Fibroblast of skin of back (primary cell): ENCODE results near the gene TUT7.
"Not testable (repeated sequence)": the region's sequence is repeated elsewhere in the genome, so short reads cannot be mapped to it uniquely, and the experiment has no call there.

Experiments used
- DNase-seq: peaks from one replicate; pipeline ENCODE4 v3.0.0-alpha.2; 2013

The TUT7 gene

DNA sequence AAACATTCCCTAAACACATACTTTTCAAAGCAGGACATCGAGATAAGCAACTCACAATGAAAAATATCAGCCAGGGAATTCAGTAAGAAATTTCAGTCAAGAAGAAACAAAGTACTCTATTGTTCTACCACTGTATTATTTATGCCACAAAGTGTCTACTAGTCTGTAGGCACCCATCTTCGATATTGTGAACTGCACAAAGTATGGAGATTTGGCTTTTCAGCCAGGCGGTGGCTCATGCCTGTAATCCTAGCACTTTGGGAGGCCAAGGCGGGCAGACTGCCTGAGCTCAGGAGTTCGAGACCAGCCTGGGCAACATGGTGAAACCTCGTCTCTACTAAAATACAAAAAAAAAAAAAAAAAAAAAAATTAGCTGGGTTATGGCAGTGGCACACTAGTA lies 63.9 kb downstream of the TUT7 start:
- not testable (repeated sequence) for DNase-seq

DNA sequence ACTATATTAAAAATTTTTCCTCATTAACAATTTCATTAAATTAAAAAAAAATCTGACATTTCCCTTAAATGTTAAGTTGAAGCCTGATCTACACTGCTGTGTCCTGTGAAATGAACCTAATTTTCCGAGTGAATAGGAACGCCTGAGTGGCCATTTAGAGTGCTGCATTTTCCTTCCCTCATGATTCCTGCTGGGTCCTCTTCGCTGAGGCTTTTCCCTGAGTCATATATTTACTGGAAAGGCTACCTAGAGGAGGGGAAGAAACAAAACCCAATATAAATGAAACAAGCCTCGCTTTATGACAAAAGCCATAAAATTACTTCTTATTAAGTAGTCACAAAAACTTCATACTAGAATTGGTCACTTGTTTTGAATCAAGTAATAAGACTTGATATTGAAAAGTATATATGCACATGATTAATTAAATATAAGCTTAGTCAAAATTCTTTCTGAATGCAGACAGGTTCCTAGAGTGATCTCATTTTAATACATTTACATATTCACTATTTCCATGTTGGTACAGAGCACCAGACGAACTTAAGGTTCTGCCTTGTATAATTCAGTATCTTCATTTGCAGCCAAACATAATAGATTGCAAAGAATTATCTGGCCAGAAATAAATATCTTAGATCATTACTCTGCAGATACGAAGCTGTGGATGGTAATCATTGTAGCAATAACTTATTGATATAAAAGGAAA lies 65.6 kb downstream of the TUT7 start:
- DNase-seq = no peak

DNA sequence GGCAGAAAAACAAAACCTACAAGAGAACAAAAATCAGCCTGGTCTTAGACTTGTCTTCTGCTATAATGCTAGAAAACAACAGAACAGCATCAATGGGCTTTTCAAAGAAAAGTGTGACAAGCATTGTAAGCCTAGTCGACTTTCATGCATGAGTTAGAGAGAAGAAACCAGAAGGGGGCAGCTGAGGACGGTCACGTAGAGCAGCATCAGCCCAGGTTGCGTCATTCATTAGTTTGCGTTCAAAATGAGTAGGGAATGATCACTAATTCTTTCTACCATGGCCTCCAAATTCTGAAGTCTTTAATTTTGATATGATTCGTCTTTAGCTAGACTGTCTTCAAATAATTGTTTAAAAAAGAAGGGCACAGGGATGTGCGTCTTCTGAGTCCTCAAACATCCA lies 67.2 kb downstream of the TUT7 start:
- peak; percentile 57 for DNase-seq

DNA sequence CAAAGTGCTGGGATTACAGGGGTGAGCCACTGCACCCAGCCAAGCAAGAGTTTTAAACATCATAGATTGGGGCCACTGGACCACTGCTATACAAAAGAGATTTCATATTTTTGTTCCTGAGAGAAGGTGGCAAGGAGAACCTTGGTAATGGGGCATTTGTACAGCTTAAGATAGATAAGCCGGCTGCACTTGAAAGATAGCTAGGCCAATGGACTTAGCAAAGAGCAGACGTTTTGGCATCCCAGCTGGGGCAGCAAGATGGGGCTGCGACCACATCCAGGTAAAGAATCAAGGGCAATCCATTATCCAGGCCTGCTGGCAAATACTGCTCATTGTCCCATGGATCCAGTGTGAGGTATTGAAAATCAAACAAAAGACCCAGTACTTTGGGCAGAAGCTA lies 67.9 kb downstream of the TUT7 start:
- DNase-seq = no peak

DNA sequence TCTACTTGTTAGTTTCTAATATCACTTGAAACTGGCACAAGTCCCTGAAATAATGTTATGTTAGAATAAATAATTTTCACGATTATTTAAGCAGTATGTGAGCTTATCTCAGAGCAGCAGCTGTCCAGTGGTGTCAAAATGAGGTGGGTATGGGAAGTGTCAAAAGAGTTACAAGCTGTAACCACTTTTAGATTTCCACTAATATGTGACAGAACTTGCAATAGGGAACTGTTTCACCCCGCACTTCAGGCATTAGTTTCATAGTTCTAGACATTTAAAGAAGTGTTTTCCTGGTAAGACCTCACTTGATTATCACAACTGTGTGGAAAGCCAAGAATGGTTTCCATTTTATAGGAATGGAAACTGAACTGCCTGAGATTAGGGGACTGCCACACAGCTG lies 68.9 kb downstream of the TUT7 start:
- DNase-seq = no peak

DNA sequence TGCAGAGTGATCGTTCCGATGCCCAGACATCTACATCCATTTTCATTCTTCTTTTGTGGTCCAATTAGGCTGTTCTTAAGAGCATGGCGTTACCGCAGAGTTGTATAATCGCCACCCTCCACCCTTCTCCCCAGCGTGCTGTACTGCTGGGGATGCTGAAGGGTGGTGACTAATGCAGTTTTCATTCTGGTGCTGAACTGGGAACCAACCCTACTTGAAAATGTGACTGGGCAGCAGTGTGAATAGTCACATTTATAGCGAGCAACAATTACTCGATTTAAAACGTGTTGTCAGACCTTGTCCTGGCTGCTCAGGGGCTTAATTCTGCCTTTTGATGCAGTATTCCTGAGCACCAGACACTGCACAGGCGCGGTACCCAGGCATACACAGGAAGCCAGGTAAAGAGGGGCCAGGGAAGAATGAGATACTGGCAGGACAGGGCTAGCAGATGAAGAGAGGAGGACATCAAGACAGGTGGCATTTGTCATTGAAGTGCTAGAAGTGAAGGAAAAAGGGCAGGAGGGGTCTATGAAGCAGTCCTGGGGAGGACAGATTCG lies 71.2 kb downstream of the TUT7 start:
- peak; percentile 82 for DNase-seq

DNA sequence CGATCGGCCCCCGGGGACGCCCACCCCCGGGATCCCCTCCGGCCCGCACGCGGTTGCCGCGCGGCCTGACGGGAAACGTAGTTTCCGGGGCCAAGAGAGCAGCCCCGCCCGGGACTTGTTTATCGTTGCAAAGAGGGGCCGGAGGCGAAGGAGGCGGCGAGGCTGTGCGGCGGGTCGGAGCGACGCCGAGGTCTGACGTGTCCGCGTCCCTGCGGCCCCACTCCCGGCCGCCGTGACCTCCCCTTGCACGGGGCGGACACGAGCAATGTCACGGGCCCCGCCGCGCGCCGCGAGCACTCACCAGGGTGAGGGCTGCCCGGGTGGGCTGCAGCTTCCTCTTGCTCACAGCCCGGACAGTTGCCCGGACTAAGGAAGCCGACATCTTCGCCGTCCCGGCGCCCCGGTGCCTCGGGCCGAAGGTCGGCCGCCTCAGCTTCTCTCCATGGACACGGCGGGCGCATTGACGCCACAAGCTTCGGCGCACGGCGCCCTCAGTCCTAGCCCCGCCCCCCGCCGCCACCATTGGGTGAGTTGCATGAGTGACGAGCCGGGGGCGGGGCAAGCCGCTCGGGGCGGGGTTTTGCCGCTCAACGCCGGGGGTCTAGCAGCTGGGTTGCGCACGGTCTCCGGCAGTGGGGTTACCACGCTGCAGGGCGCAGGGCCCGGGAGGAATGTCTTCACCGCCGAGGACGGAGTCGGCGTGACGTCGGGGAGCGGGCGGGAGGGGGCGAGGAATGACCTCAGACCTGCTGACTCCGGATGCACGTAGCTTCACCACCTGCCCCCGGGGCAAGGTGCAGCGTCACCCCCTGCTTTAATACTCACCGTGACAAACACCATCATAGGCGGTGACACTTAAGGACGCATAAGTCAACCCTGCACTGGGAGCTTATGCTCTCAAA lies 71.9 kb downstream of the TUT7 start, which contains the start of gene ISCA1:
Gene ISCA1 (minus strand): TSS at position 462 of the 902 bp plus-strand sequence. CDS start 80 bp downstream, at position 382.
- peak; percentile 92 for DNase-seq

DNA sequence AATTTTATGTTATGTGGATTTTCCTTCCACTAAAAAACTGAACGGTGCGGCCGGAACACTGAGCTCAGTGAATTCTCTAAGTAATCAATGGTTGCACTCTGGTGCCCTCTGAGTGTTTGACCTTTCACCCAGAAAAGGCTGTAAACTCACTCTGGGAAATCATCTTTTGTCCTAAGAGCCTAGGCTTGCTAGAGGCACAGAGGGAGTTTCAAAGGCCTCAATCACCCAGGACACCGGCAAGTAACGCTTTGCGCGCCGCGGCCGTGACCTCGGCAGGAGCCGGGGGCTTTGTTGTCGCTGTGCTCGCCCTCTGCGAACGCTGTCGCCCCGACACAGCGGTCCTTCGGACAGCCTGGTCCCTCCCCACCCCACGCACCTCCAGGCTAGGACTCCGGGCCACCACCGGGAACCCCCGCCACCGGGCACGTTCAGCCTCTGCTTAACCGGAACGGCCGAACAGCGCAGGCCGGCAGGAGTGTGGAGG lies 72.6 kb downstream of the TUT7 start:
- no peak for DNase-seq

DNA sequence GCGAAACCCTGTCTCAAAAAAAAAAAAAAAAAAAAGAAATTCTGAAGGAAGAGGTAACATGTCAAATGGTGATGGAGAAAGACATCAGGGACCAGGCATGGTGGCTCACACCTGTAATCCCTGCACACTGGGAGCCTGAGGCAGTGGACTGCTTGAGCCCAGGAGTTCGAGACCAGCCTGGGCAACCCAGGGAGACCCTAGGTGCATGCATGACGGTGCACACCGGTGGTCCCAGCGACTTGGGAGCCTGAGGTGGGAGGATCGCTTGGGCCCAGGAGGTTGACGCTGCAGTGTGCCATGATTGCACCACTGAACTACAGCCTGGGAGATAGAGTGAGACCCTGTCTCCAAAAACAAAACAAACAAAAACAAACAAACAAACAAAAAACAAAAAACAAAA lies 73.6 kb downstream of the TUT7 start:
- no peak for DNase-seq

DNA sequence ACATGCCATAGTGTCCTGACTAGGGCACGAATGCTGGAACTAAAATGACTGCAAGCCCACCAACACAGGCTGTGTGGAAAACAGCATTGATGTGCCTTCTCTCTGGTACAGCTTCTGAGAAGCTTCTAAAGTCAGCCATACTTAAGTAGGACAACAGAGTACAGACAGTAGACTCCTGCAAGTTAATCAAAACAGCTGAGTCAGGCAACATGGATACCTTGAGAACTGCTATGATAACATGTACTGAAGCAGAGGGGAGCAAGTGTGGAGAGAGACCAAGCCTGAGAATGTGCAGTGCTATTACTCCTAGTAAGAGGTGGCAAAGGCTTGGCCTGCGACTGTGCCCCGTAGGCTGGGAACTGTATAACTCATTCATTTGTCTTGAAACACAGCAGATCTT lies 74.4 kb downstream of the TUT7 start:
- DNase-seq = no peak

DNA sequence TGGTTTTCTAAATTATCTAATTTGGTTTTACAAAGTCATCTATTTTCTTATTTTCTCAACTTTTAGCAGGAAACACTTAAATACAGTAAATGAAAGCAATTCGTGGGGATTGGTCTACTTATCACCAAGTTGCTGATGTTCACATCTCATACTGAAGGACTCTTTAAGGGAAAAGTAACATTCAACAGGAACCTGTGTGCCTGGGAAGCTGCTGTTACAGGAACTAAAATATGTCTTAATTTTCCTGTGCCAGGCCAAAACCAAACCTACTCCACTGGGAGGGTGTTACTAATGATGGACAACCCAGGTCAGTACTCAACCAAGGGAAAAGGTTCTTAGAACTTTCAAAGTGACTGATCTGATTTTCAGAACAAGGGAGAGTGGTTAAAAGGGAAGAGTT lies 77.1 kb downstream of the TUT7 start:
- no peak for DNase-seq

DNA sequence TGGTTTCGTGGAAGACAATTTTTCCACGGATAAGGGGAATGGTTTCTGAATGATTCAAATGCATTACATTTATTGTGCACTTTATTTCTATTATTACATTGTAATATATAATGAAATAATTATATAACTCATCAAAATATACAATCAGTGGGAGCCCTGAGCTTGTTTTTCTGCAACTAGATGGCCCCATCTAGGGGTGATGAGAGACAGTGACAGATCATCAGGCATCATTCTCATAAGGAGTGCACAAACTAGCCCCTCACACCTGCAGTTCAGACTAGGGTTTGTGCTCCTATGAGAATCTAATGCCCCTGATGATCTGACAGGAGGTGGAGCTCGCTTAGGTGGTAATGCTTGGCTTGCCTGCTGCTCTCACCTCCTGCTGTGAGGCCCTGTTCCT lies 78.2 kb downstream of the TUT7 start:
- peak; percentile 13 for DNase-seq

DNA sequence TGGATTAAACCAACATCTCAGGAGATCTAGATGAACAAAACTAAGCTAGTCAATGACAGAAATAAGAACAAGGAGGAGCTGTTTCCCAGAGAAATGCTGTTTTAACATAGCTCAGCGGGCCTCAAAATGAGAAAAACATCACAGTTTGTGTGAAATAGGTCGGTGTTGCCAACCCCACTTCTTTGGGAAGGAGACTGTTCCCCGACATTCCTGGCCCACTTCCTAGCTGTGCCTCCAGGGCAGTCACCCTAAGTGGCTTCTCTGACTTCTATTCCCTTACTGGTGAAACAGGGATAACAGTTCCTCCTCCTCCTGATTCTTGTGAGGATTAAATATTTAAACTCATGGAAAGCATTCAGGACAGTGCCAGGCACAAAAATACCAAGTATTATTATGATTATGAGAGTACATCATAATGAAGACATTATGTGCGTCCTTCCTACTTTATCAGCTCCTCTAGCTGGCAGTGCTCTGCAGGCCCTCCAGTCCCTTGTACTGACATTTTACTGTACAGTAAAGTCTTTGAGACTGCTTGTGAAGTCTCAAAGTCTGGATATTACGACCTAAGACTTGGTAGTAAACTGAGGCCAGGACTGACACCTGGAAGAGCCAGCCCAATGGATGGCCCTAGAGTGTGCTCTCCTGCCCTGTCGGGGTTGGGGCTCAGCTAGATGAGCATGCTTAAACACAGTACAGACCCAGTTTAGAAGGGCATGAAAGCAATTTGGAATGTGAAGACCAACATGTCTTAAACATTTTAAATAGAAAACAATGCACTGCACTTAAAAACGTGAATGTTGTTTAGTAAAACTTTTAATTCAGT lies 79.2 kb downstream of the TUT7 start:
- no peak for DNase-seq

DNA sequence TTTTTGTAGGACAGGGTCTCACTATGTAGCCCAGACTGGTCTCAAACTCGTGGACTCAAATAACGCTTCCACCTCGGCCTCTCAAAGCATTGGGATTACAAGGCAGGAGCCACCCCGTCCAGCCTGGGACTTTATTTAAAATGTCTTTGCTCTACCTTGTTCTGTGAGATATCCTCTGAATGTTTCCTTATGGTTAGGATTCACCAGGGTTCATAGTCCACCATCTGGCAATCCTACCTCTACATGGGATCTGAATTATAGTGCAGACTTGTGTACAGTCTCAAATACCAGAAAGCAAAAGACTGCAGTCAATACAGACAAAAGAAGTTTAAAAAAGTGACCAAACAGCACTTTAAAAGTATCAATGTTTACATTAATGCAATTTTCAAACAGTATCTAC lies 82.0 kb downstream of the TUT7 start:
- no peak for DNase-seq

DNA sequence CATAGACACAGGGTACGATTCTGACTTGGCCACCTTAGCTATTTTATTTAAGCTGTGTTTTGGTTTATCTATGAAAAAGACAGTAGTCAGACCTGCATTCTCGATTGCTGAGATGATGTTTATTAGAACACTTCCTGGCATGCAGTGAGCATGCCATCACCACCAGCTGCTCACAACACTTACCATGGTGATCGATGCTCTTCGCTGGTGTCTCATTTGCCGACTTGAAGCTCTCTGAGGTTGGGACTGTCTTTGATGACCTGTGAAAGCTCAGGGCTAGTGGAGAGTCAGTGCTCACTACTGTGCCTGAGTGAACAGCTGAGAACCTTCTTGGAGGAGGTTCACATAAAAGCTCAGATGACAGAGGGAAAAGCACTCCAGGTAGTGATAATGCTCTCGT lies 90.3 kb downstream of the TUT7 start:
- DNase-seq = no peak

DNA sequence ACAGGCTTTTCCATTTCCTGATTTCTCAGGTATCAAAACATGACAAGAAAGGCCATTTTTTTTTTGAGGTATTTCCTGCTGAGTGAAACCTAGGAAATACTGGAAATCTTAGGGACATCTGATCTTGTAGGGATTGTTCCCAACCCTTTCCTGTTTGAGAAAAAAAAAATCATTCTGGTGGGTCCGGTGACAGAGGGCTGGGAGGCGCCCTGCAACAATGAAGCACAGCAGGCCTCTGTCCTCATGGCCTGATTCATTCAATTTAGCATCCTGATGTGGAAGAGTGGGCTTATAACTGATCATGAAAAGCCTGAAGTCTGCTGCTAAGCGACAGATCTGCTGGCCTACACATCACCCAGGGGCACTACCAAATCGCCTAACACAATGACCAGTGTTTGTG lies 91.7 kb downstream of the TUT7 start:
- DNase-seq = no peak

DNA sequence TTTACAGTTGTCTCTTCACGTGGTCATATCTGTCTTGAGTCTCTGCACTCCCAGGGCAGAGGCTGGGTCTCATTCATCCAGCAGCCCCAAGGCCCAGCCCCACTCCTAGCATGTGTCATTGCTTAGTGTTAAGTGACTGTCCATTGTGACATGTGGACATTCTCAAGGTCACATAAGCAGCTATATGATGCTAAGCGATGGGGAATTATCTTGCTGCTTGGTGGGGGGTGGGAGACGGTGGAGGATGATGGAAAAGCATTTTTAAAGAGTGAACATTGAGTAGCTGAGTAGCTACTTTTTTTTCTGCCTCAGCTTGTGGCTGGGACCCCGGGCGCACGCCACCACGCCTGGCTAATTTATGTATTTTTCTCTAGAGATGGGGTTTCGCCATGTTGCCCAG lies 94.7 kb downstream of the TUT7 start, which contains the start of gene C9orf153:
Gene C9orf153 (minus strand): TSS at position 101 of the 400 bp plus-strand sequence. CDS start 30,054 bp downstream, outside the sequence.
- DNase-seq = no peak

DNA sequence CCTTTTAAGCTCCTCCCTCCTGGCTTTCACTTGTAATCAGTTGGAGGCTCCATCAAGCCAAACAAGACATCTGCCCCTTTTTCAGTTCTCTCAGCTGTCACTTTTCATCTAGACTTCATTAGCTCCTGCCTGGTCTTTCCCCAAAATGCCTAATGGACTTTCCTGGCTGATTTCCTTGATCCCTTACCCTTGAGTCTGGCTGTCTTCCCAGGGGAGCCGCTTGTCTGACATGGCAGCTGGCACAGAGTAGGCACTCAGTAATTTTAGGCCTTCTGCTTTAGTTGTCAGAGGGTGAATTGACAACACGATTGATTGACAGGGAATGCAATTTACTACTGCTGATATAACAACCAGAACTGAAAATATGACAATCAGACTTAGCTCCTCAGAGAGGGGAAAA lies 96.8 kb downstream of the TUT7 start:
- no peak for DNase-seq

DNA sequence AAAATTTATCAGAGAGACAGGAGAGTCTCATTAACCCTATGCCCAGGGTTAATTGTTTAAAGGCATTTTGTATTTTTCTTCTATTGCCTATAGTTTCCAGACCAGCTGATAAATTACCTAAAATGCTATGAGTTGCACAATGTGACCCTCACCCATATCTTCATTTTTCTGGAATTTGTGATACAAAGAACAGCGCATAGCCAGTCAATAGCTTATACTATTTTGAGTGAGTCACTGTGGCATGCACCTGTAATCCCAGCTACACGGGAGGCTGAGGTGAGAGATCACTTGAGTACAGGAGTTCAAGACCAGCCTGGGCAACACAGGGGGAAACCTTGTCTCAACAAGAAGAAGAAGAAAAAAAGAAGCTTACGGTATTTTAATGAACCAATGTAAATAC lies 97.6 kb downstream of the TUT7 start:
- no peak for DNase-seq

DNA sequence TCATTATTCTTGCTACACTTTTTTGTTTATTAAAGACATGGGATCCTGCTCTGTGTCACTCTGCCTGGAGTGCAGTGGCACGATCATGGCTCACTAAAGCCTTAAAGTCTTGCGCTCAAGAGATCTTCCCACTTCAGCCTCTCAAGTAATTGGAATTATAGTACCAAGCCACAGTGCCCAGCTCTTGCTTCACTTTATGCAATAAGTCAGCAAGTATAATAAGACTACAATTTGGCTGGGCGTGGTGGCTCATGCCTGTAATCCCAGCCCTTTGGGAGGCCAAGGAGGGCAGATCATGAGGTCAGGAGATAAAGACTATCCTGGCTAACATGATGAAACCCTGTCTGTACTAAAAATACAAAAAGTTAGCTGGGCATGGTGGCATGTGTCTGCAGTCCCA lies 100.6 kb downstream of the TUT7 start:
- no peak for DNase-seq

DNA sequence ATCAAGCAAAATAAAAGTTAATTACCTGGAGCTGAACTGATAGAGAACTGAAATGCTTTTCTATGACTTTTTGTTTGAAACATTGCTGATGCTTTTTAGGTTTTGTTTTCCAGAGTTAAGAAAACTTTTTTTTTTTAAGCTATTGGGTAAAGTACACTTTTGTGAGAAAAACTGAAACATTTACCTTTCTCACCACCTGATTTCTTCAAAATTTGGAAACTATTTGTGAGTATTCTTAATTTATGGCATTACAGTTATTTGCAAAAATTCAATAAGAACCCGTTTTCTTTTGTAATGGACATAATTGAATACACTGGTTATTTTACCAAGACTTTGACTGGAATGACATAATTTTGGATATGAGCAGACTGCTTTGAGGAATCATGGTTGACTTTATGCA lies 101.3 kb downstream of the TUT7 start:
- DNase-seq = no peak

DNA sequence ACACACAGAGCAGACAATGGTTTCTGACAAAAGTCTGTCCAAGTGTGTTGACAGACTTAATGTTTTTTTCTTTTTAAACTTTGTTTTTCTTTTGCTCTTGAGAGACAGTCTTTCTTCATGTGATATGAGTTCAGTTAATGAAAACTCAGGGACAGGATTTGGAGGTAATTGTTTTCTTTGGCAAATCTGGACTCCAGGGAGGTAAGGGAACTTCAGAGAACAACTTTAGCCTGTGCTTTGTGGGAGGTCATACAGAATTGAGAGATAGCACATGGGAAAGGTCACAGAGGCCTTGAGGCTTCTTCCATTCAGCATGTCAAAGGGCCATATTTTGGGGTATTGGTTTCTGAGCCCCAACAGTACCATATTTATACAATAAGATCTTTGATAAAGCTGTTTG lies 104.1 kb downstream of the TUT7 start:
- DNase-seq = no peak
